Neuronal stem cell (in vitro differentiated cells): ENCODE data around the gene DKK1.
A peak's percentile ranks its signal among the peaks of the same experiment; 100 is the strongest.

Experiments used
- DNase-seq: peaks from one replicate; pipeline ENCODE4 v3.0.0-alpha.2; 2013; ENCODE audit warnings: low spot score
- H2AFZ ChIP-seq: one replicate; pipeline ENCODE4 v1.6.1; 2013; ENCODE audit warnings: mild to moderate bottlenecking, low read length, inconsistent platforms
- H2AK5ac ChIP-seq: 2 replicates; pipeline ENCODE4 v1.6.1; 2013; ENCODE audit warnings: low read depth, mild to moderate bottlenecking, inconsistent platforms, low read length, moderate library complexity, mixed read lengths
- H2BK120ac ChIP-seq: 2 replicates; pipeline ENCODE4 v1.6.1; 2013; ENCODE audit warnings: low read depth, mild to moderate bottlenecking, inconsistent platforms, low read length, moderate library complexity, mixed read lengths
- H2BK12ac ChIP-seq: one replicate; pipeline ENCODE4 v1.6.1; 2013; ENCODE audit warnings: low read length, inconsistent platforms
- H2BK15ac ChIP-seq: 2 replicates; pipeline ENCODE4 v1.6.1; 2013; ENCODE audit warnings: mild to moderate bottlenecking, low read length, inconsistent platforms, mixed read lengths
- H2BK5ac ChIP-seq: one replicate; pipeline ENCODE4 v1.6.1; 2013; ENCODE audit warnings: inconsistent platforms, mild to moderate bottlenecking, low read length, moderate library complexity
- H3K14ac ChIP-seq: one replicate; pipeline ENCODE4 v1.6.1; 2013; ENCODE audit warnings: low read length, inconsistent platforms
- H3K18ac ChIP-seq: 2 replicates; pipeline ENCODE4 v1.6.1; 2013; ENCODE audit warnings: low read length, inconsistent platforms
- H3K23ac ChIP-seq: 2 replicates; pipeline ENCODE4 v1.6.1; 2013; ENCODE audit warnings: low read depth, mild to moderate bottlenecking, mixed read lengths, low read length, inconsistent platforms; ENCODE audit not compliant: poor library complexity
- H3K27ac ChIP-seq: replicated peaks from 3 replicates; pipeline ENCODE4 v1.5.1; 2013; ENCODE audit warnings: low read length, inconsistent platforms
- H3K27me3 ChIP-seq, 3 experiments: 2 replicates each; pipeline ENCODE4 v1.6.1; 2013; ENCODE audit warnings: low read length in 3 of 3, mild to moderate bottlenecking in 2 of 3, inconsistent platforms in 1 of 3, low read depth in 1 of 3, mixed read lengths in 1 of 3, moderate library complexity in 1 of 3; ENCODE audit not compliant: control insufficient read depth in 3 of 3, insufficient read depth in 3 of 3
- H3K36me3 ChIP-seq, 2 donors: replicated peaks in 1 of 2; 2 replicates each; pipeline ENCODE4 v1.6.1; 2013; ENCODE audit warnings: low read length in 2 of 2; ENCODE audit not compliant: control insufficient read depth in 2 of 2, insufficient read depth in 2 of 2
- H3K4ac ChIP-seq: 2 replicates; pipeline ENCODE4 v1.6.1; 2013; ENCODE audit warnings: inconsistent platforms, mild to moderate bottlenecking, low read length, moderate library complexity
- H3K4me1 ChIP-seq, 2 donors: 1 replicate in 1 of 2; 2 replicates in 1 of 2; pipeline ENCODE4 v1.6.1; 2013; ENCODE audit warnings: low read length in 2 of 2, low read depth in 1 of 2; ENCODE audit not compliant: control insufficient read depth in 2 of 2, insufficient read depth in 1 of 2
- H3K4me2 ChIP-seq: one replicate; pipeline ENCODE4 v1.6.1; 2013; ENCODE audit warnings: mild to moderate bottlenecking, low read length, inconsistent platforms; ENCODE audit not compliant: insufficient read depth, poor library complexity, severe bottlenecking
- H3K4me3 ChIP-seq, 2 donors: 2 replicates each; pipeline ENCODE4 v1.5.1; 2013; ENCODE audit warnings: low read length in 2 of 2, mild to moderate bottlenecking in 2 of 2, inconsistent platforms in 1 of 2, moderate library complexity in 1 of 2
- H3K79me1 ChIP-seq: one replicate; pipeline ENCODE4 v1.6.1; 2013; ENCODE audit warnings: low read depth, mild to moderate bottlenecking, inconsistent platforms, low read length, moderate library complexity
- H3K9ac ChIP-seq: one replicate; pipeline ENCODE4 v1.6.1; 2013; ENCODE audit warnings: mild to moderate bottlenecking, low read depth, low read length, inconsistent platforms; ENCODE audit not compliant: poor library complexity
- H3K9me3 ChIP-seq, 2 donors: replicated peaks in 1 of 2; 2 replicates each; pipeline versions ENCODE3 to v1.6.1; 2013; ENCODE audit warnings: low read length in 2 of 2, mild to moderate bottlenecking in 2 of 2, inconsistent platforms in 1 of 2, low read depth in 1 of 2, mixed read lengths in 1 of 2, moderate library complexity in 1 of 2; ENCODE audit not compliant: control insufficient read depth in 2 of 2, insufficient read depth in 1 of 2
- H4K8ac ChIP-seq: one replicate; pipeline ENCODE4 v1.6.1; 2013; ENCODE audit warnings: low read depth, mild to moderate bottlenecking, inconsistent platforms, low read length, moderate library complexity
- H4K91ac ChIP-seq: one replicate; pipeline ENCODE4 v1.6.1; 2013; ENCODE audit warnings: low read length, low read depth, mild to moderate bottlenecking, inconsistent platforms; ENCODE audit not compliant: poor library complexity
- WGBS, 2 donors: extraction: QIAGEN DNeasy Blood & Tissue Kit; methylation state at CpG; one replicate each; pipeline ENCODE4 v1.1.7; 2013; ENCODE audit warnings: missing lambda C conversion rate in 2 of 2, mixed read lengths in 1 of 2; ENCODE audit not compliant: insufficient read length in 2 of 2, insufficient replicate concordance in 1 of 2; ENCODE audit errors: extremely low coverage in 2 of 2; 5-methylcytosine and 5-hydroxymethylcytosine counted together

Gene DKK1

DNA sequence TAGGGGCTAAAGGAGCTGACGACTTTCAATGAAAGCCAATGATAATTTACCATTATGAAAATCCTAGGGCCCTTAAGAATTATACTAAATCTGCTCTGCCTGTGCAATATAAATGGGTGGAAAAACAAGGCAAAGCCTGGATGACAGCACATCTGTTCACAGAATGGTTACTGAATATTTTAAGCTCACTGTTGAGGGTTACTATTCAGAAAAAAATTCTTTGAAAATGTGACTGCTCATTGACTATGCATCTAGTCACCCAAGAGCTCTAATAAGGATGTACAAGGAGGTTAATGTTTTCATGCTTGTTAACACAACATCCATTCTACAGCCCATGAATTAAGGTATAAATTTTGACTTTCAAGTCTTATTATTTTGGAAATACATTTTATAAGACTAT, 8.9 kb downstream of the DKK1 start:
- Histone ChIP-seq H3K9me3 (no peaks in the 10 kb centered on the region), H2AFZ (no peak overlapping the region), H2BK5ac (no peak overlapping the region), H2BK120ac (no peak overlapping the region), H3K27ac (no peak overlapping the region), H4K8ac (no peak overlapping the region), H3K23ac (no peak overlapping the region), H2BK15ac (no peak overlapping the region), H2BK12ac (no peak overlapping the region), H3K4me1 (no peaks in the 10 kb centered on the region), H3K4me2 (no peak overlapping the region), H3K4ac (no peak overlapping the region), H4K91ac (no peak overlapping the region), H3K14ac (no peak overlapping the region), H3K36me3 (no peaks in the 10 kb centered on the region), H3K4me3 (no peak overlapping the region), H3K79me1 (no peaks in the 10 kb centered on the region), H2AK5ac (no peak overlapping the region), H3K27me3 (no peaks in the 10 kb centered on the region), H3K18ac (no peak overlapping the region), H3K9ac (no peak overlapping the region)
- no peak for DNase-seq
- no CpG with 5 or more reads among the region's 1 CpG for WGBS, 2 donors

DNA sequence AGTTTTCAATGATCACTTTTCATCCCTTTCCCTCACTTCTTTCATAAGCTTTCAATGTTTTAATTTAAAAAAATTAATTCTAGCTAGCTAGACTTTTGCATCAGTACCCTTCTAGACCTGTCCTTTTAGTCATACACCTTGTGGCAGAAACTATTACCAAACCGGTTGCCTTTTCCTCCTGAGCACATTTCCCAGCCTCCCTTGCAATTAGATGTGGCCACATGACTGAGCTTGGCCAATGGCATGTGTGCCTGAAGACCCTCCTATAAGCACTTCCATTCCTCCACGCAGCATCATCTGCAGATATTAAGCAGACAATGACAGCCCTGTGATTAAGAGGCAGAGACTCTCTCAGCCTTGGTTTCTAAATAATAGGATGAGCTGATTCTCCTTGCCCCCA, 12.3 kb downstream of the DKK1 start:
- DNase-seq = no peak
- no peak overlapping the region for H3K9ac ChIP-seq
- H3K27ac ChIP-seq = no peak overlapping the region
- H2BK120ac ChIP-seq = no peak overlapping the region
- no peak overlapping the region for H3K4me3 ChIP-seq
- H4K8ac ChIP-seq = no peak overlapping the region
- WGBS, 2 donors = no CpG with 5 or more reads among the region's 2 CpGs
- H3K27me3 ChIP-seq = no peaks in the 10 kb centered on the region
- no peak overlapping the region for H3K4ac ChIP-seq
- no peak overlapping the region for H3K23ac ChIP-seq
- H3K9me3 ChIP-seq = no peaks in the 10 kb centered on the region
- H3K79me1 ChIP-seq = no peaks in the 10 kb centered on the region
- H3K36me3 ChIP-seq = no peaks in the 10 kb centered on the region
- H3K18ac ChIP-seq = no peak overlapping the region
- H2AFZ ChIP-seq = peak overlapping the region; percentile 29
- no peaks in the 10 kb centered on the region for H3K4me1 ChIP-seq
- no peak overlapping the region for H2BK5ac ChIP-seq
- no peak overlapping the region for H4K91ac ChIP-seq
- no peak overlapping the region for H2AK5ac ChIP-seq
- no peak overlapping the region for H2BK15ac ChIP-seq
- H3K4me2 ChIP-seq = no peak overlapping the region
- no peak overlapping the region for H2BK12ac ChIP-seq
- no peak overlapping the region for H3K14ac ChIP-seq

DNA sequence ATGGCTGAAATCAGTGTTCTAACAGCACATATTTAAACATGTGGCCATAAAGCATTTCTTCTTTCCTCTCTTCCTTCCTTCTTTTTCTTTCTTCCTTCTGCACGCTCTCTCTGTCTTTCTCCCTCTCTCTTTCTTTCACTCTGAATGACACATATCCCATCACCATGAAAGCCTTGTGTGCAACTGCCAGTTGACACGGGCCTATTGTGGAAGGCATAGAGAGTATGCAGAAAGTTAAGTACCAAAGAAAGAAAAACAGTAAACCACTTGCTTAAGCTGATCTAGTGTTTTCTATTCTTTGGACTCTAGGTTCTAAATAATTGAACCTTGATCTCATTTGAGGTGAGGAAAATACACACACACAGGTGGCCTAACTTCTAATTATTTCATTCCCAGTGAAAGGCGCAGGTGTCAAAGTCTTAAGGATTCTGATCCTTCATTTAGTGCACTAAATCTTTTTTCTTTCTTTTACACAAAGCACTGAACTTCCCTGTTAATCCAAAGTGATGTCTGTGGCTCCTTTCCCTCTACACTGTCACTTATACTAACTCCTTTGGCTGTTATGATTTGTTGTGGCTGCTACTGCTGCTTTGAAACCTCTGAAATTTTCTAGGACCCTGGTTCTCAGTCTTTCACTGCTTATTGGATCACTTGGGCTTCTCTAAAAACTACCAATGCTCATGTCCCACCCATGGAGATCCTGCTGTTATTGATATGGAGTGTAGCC, 17.7 kb downstream of the DKK1 start:
- no peaks in the 10 kb centered on the region for H3K9me3 ChIP-seq
- no peak overlapping the region for H4K8ac ChIP-seq
- no peaks in the 10 kb centered on the region for H3K27me3 ChIP-seq
- no peak overlapping the region for H3K18ac ChIP-seq
- H3K23ac ChIP-seq = no peak overlapping the region
- H3K14ac ChIP-seq = no peak overlapping the region
- no peak overlapping the region for H3K4ac ChIP-seq
- DNase-seq = no peak
- no CpG with 5 or more reads among the region's 3 CpGs for WGBS, 2 donors
- no peak overlapping the region for H3K4me3 ChIP-seq
- no peak overlapping the region for H3K9ac ChIP-seq
- H2AK5ac ChIP-seq = no peak overlapping the region
- no peak overlapping the region for H3K27ac ChIP-seq
- no peak overlapping the region for H2BK5ac ChIP-seq
- no peak overlapping the region for H2BK12ac ChIP-seq
- no peak overlapping the region for H3K4me2 ChIP-seq
- H2BK15ac ChIP-seq = no peak overlapping the region
- H2AFZ ChIP-seq = peak overlapping the region; percentile 54
- H3K79me1 ChIP-seq = no peaks in the 10 kb centered on the region
- peaks cover 0 to 13% of the 10 kb centered on the region in 2 donors for H3K4me1 ChIP-seq
- no peak overlapping the region for H2BK120ac ChIP-seq
- H4K91ac ChIP-seq = no peak overlapping the region
- H3K36me3 ChIP-seq = no peaks in the 10 kb centered on the region

DNA sequence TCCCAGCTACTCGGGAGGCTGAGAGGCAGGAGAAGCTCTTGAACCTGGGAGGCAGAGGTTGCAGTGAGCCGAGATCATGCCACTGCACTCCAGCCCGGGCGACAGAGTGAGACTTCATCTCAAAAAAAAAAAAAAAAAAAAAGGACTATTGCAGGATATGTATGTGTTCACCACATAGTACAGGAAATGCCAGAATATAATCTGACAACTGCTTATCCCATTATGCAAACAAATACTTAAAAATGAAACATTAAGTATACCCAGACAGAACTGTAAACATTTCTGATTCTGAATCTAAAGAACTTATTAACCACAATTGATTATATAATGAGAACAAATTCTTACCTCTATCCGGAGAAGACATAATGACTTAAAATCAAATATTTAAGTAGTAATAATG, 18.7 kb downstream of the DKK1 start:
- no peak overlapping the region for H3K27ac ChIP-seq
- no CpG with 5 or more reads among the region's 5 CpGs for WGBS, 2 donors
- no peak overlapping the region for H2BK120ac ChIP-seq
- H3K4me1 ChIP-seq = peaks cover 0 to 13% of the 10 kb centered on the region in 2 donors
- no peaks in the 10 kb centered on the region for H3K27me3 ChIP-seq
- H2AK5ac ChIP-seq = no peak overlapping the region
- H3K4me3 ChIP-seq = no peak overlapping the region
- H3K4ac ChIP-seq = no peak overlapping the region
- H2BK5ac ChIP-seq = no peak overlapping the region
- H3K4me2 ChIP-seq = no peak overlapping the region
- H2BK12ac ChIP-seq = no peak overlapping the region
- H3K36me3 ChIP-seq = no peaks in the 10 kb centered on the region
- H3K23ac ChIP-seq = no peak overlapping the region
- no peak overlapping the region for H3K9ac ChIP-seq
- H3K79me1 ChIP-seq = no peaks in the 10 kb centered on the region
- no peak overlapping the region for H4K91ac ChIP-seq
- no peak overlapping the region for H4K8ac ChIP-seq
- H2AFZ ChIP-seq = no peak overlapping the region
- H2BK15ac ChIP-seq = no peak overlapping the region
- H3K14ac ChIP-seq = no peak overlapping the region
- no peak overlapping the region for H3K18ac ChIP-seq
- no peak for DNase-seq
- no peaks in the 10 kb centered on the region for H3K9me3 ChIP-seq
